ENCODE results near the gene ABCA2.

DNA sequence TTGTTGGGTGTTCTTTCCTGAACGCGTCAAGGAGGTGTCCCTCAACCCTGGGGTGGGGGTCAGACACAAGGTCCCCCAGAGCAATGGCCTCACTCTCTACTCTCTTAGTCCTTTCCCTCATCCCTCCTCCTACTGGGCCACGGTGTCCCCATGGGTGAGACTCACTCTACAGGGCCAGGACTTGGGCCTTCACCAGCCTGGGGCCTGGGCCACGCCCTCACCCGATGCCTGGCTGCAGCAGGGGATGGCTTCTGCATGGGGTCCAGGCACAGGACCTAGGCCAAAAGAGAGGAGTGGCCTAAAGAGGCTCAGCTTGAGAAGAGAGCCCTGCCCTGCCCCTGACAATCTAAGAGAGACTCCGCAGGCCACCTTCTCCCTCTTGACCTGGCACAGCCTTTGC, 70.1 kb downstream of the ABCA2 start:
- no peak for TF ChIP-seq CTCF (IDR thresholded peaks at IDR 0.05)
- TF ChIP-seq POLR2A (IDR thresholded peaks at IDR 0.05): no peak
